Measurements from ENCODE around the gene SLC9A9. TPM values are rescaled to one million over a fixed set of nuclear protein-coding genes. Genes with fewer than 3 reads are reported as not detected.
A peak's percentile ranks its signal among the peaks of the same experiment; 100 is the strongest.

The SLC9A9 gene
- total and polyA plus RNA-seq, 9 of the 15 experiments (the other 6 are each of a cell fraction or from before 2014, with no cell fraction given): 0.03 to 0.13 TPM; not detected in 7

- TF ChIP-seq GABPB1 (CRISPR knock-in tag; IDR thresholded peaks at IDR 0.05): no peak
- no peak for TF ChIP-seq CLOCK (CRISPR knock-in tag; IDR thresholded peaks at IDR 0.05; ENCODE audit: borderline replicate concordance)
- no peak for TF ChIP-seq BDP1 (IDR thresholded peaks at IDR 0.05; ENCODE audit: insufficient read depth, insufficient read length)
- TF ChIP-seq ZNF436 (CRISPR knock-in tag; IDR thresholded peaks at IDR 0.05): no peak
- H3K9ac ChIP-seq (ENCODE audit: insufficient read depth in 1 of 2, low read depth in 2 of 2, low read length in 2 of 2): peak overlapping the region in 1 of 2 experiments; percentile 84; a peak in 1 of 4 replicates
- ChIA-PET CTCF (ENCODE audit: low intra/inter-chr PET ratio) (no interaction called here), POLR2A (interaction anchor here (0.6 kb wide), 1 partner anchor 833 kb away, joined by 3 read pairs; no protein-coding TSS in a partner anchor)
- FAIRE-seq (no peak), ATAC-seq (peak; percentile 36; the same call in 2 of the 3 replicates), DNase-seq (ENCODE audit: extremely low read depth in 1 of 4, low spot score in 3 of 4) (no peak)
- peaks cover 2 to 11% of the 10 kb centered on the region in 2 experiments; a peak in 4 of 5 replicates for H3K4me1 ChIP-seq (replicated peaks in 1 of 2; ENCODE audit: control insufficient read depth in 2 of 2, insufficient read depth in 2 of 2, low read length in 2 of 2)
- no peaks in the 10 kb centered on the region for H3K9me1 ChIP-seq (ENCODE audit: control insufficient read depth, insufficient read depth, low read length)
- H3K27me3 ChIP-seq (ENCODE audit: control insufficient read depth in 2 of 2, insufficient read depth in 2 of 2, low read length in 2 of 2): no peaks in the 10 kb centered on the region
- in situ Hi-C loops (cut with MboI): no loop called here
- no peak overlapping the region for H3K27ac ChIP-seq (ENCODE audit: extremely low read depth, low read depth, low read length)
- no TSS peak for BruUV-seq (replicated peaks)
- H3K36me3 ChIP-seq (ENCODE audit: control insufficient read depth, insufficient read depth, low read length): no peaks in the 10 kb centered on the region
- no peaks in the 10 kb centered on the region for H3K79me2 ChIP-seq (ENCODE audit: control insufficient read depth, insufficient read depth, low read length)
- WGBS (ENCODE audit: insufficient coverage, low coverage, missing lambda C conversion rate): 64% methylated on average over 4 of the region's 12 CpGs
- no peaks in the 10 kb centered on the region for H3K9me3 ChIP-seq (replicated peaks; ENCODE audit: control insufficient read depth, insufficient read depth, low read depth, low read length)
- peak overlapping the region; percentile 56; the same call in 1 of the 2 replicates for H2AFZ ChIP-seq (ENCODE audit: low read depth, low read length)
- intact Hi-C loops (cut with micrococcal nuclease): no loop called here
- H3K4me3 ChIP-seq: no peak overlapping the region
- no peaks in the 10 kb centered on the region for H4K20me1 ChIP-seq (replicated peaks; ENCODE audit: control insufficient read depth, insufficient read depth, low read length)
- no peak overlapping the region for H3K4me2 ChIP-seq (ENCODE audit: insufficient read depth, low read length)
Observed at GRCh38 chr3:143228405-143228804, 619.9 kb downstream of the SLC9A9 start.
